T1000 (cell line): ENCODE results near the gene DND1.
A peak's percentile ranks its signal among the peaks of the same experiment; 100 is the strongest.
"Not testable (repeated sequence)": the region's sequence is repeated elsewhere in the genome, so short reads cannot be mapped to it uniquely, and the experiment has no call there.

Experiments used
- DNase-seq: peaks from one replicate; lab custom pipeline; 2025; ENCODE audit warnings: mixed read lengths; lab: John Stamatoyannopoulos, UW

The DND1 gene

GRCh38 chr5:140673187-140673976 is at the start of gene DND1:
DND1 (minus strand) TSS chr5:140673576; CDS start chr5:140673542, 34 bp downstream.
- DNase-seq = no peak

- DNase-seq = not testable (repeated sequence)
Observed at GRCh38 chr5:140721395-140721794, 48.0 kb upstream of the DND1 start.

- DNase-seq = not testable (repeated sequence)
Observed at GRCh38 chr5:140720738-140721137, 47.4 kb upstream of the DND1 start.

GRCh38 chr5:140718266-140718592 is 44.9 kb upstream of the DND1 start:
- no peak for DNase-seq

- not testable (repeated sequence) for DNase-seq
Observed at GRCh38 chr5:140716238-140716637, 42.9 kb upstream of the DND1 start.

- no peak for DNase-seq
Observed at GRCh38 chr5:140713562-140714094, 40.3 kb upstream of the DND1 start.

GRCh38 chr5:140711794-140712193 is 38.4 kb upstream of the DND1 start:
- no peak for DNase-seq

GRCh38 chr5:140710899-140711552 is 37.6 kb upstream of the DND1 start:
- peak; percentile 95 for DNase-seq

- not testable (repeated sequence) for DNase-seq
Observed at GRCh38 chr5:140708787-140709186, 35.4 kb upstream of the DND1 start.

GRCh38 chr5:140707812-140708211 is 34.4 kb upstream of the DND1 start:
- DNase-seq = no peak

GRCh38 chr5:140700177-140701144 is 27.1 kb upstream of the DND1 start, which contains the start of gene ZMAT2:
ZMAT2 (plus strand) TSS chr5:140700447; CDS start chr5:140700461, 14 bp downstream.
- peak; percentile 79 for DNase-seq

GRCh38 chr5:140696891-140697492 is 23.6 kb upstream of the DND1 start:
- no peak for DNase-seq

- DNase-seq = no peak
Observed at GRCh38 chr5:140694276-140694675, 20.9 kb upstream of the DND1 start.

GRCh38 chr5:140690941-140691924 is 17.9 kb upstream of the DND1 start, which contains the start of the genes HARS1 and HARS2:
HARS1 (minus strand) TSS chr5:140691370; CDS start chr5:140691304, 66 bp downstream.
HARS2 (plus strand) TSS chr5:140691455; CDS start chr5:140691649, 194 bp downstream.
- DNase-seq = peak; percentile 92

GRCh38 chr5:140690376-140690932 is 17.1 kb upstream of the DND1 start:
- no peak for DNase-seq

- no peak for DNase-seq
Observed at GRCh38 chr5:140678993-140679392, 5.6 kb upstream of the DND1 start.

GRCh38 chr5:140677947-140678346 is 4.6 kb upstream of the DND1 start:
- DNase-seq = no peak

- no peak for DNase-seq
Observed at GRCh38 chr5:140674629-140675028, 1.3 kb upstream of the DND1 start.

GRCh38 chr5:140674211-140674610 is 835 bp upstream of the DND1 start:
- DNase-seq = no peak
